ENCODE data around the gene DNMT3L.
"Not testable (repeated sequence)": the region's sequence is repeated elsewhere in the genome, so short reads cannot be mapped to it uniquely, and the experiment has no call there.

The DNMT3L gene

GRCh38 chr21:44261675-44262295, at the start of gene DNMT3L:
TSS of gene DNMT3L (minus strand) at chr21:44261897. CDS start at chr21:44261259, 638 bp downstream.
- Histone ChIP-seq H3K27ac (no peak within 1 kb of the TSS), H3K4me3 (no peak within 1 kb of the TSS)

GRCh38 chr21:44310628-44311507, 49.2 kb upstream of the DNMT3L start:
- no peak overlapping the region for H3K4me3 ChIP-seq
- H3K27ac ChIP-seq: no peak overlapping the region

GRCh38 chr21:44306936-44307704, 45.4 kb upstream of the DNMT3L start:
- Histone ChIP-seq H3K4me3 (no peak overlapping the region), H3K27ac (peak overlapping the region in 2 of 21 experiments; percentile 21 to 38)

- no peak overlapping the region for H3K4me3 ChIP-seq
- H3K27ac ChIP-seq: peak overlapping the region in 1 of 21 experiments; percentile 17
Measured at GRCh38 chr21:44305691-44306090, 44.0 kb upstream of the DNMT3L start.

- Histone ChIP-seq H3K4me3 (no peak overlapping the region), H3K27ac (peak overlapping the region in 2 of 21 experiments; percentile 8 to 14)
Measured at GRCh38 chr21:44304877-44305293, 43.2 kb upstream of the DNMT3L start.

GRCh38 chr21:44304011-44304616, 42.4 kb upstream of the DNMT3L start:
- peak overlapping the region in 4 of 21 experiments; percentile 8 to 41 (median 24) for H3K27ac ChIP-seq
- no peak overlapping the region for H3K4me3 ChIP-seq

- Histone ChIP-seq H3K4me3 (no peak overlapping the region), H3K27ac (peak overlapping the region in 3 of 21 experiments; percentile 8 to 41 (median 34))
Measured at GRCh38 chr21:44303490-44303981, 41.8 kb upstream of the DNMT3L start.

GRCh38 chr21:44302573-44303401, 41.1 kb upstream of the DNMT3L start:
- H3K4me3 ChIP-seq: not testable (repeated sequence)
- H3K27ac ChIP-seq: peak overlapping the region in 2 of 21 experiments; percentile 3 to 30

GRCh38 chr21:44301961-44302406, 40.3 kb upstream of the DNMT3L start:
- Histone ChIP-seq H3K4me3 (no peak overlapping the region), H3K27ac (peak overlapping the region in 4 of 21 experiments; percentile 3 to 98 (median 64))

GRCh38 chr21:44301141-44301540, 39.4 kb upstream of the DNMT3L start:
- H3K27ac ChIP-seq: peak overlapping the region in 17 of 21 experiments; percentile 5 to 98 (median 94)
- peak overlapping the region; percentile 76 to 93 (median 90) for H3K4me3 ChIP-seq

- Histone ChIP-seq H3K4me3 (peak overlapping the region; percentile 76 to 93 (median 90)), H3K27ac (peak overlapping the region; percentile 81 to 98 (median 93))
Measured at GRCh38 chr21:44300262-44300959, 38.7 kb upstream of the DNMT3L start.

GRCh38 chr21:44299458-44300261, 38.0 kb upstream of the DNMT3L start, which contains the start of gene PFKL:
TSS of gene PFKL (plus strand) at chr21:44300053. CDS start at chr21:44300106, 53 bp downstream.
- Histone ChIP-seq H3K4me3 (peak within 1 kb of the TSS; percentile 76 to 93 (median 90)), H3K27ac (peak within 1 kb of the TSS; percentile 82 to 98 (median 94))

GRCh38 chr21:44299085-44299457, 37.4 kb upstream of the DNMT3L start:
- H3K4me3 ChIP-seq: peak overlapping the region; percentile 76 to 93 (median 90)
- H3K27ac ChIP-seq: peak overlapping the region in 20 of 21 experiments; percentile 72 to 98 (median 94)

- Histone ChIP-seq H3K27ac (peak overlapping the region in 5 of 21 experiments; percentile 1 to 41 (median 25)), H3K4me3 (no peak overlapping the region)
Measured at GRCh38 chr21:44298301-44298700, 36.6 kb upstream of the DNMT3L start.

- Histone ChIP-seq H3K27ac (peak overlapping the region in 8 of 21 experiments; percentile 1 to 41 (median 21)), H3K4me3 (no peak overlapping the region)
Measured at GRCh38 chr21:44297525-44298290, 36.0 kb upstream of the DNMT3L start.

- Histone ChIP-seq H3K4me3 (no peak overlapping the region), H3K27ac (peak overlapping the region in 1 of 21 experiments; percentile 12)
Measured at GRCh38 chr21:44296916-44297315, 35.2 kb upstream of the DNMT3L start.

Data from skin epidermis (tissue), 12 donors.